ENCODE results near the gene TMPRSS3.

The TMPRSS3 gene

DNA sequence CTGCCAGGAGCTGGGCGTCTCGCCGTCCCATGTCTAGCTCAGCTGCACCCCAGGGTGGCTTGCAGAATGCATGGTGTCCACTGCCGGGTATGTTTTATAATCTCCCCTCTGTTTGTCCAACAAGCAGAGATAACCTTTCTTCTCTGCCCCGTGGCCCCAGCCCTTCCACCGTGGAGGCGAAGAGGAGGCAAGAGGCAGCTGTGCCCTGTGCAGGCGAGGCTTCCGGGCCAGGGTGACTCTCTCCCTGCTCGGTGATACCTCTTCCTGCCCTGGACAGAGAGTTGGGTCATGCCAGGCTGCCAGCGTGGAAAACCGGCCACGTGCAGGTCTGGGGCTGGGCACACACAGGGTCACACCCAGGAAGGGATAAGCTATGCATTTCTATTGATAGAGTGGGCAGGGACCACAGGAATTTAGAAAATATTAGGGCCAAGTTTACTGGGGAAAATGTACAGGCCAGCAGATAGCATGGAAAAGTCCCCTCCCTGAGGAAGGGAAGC is 44.9 kb downstream of the TMPRSS3 start, which contains the start of gene TFF2:
Gene TFF2, minus strand, starts transcription at position 68 of the 500 bp plus-strand sequence. Its CDS starts 37 bp downstream, at position 31.
- Histone ChIP-seq H3K36me3 (ENCODE audit: control insufficient read depth in 2 of 2, insufficient read depth in 1 of 2, low read length in 2 of 2) (no peaks in the 10 kb centered on the region), H3K4me3 (ENCODE audit: low read depth, low read length) (no peak within 1 kb of the TSS), H3K4me1 (ENCODE audit: control insufficient read depth, insufficient read depth, low read length) (no peaks in the 10 kb centered on the region), H3K9me3 (ENCODE audit: control insufficient read depth, insufficient read depth, low read depth, low read length) (no peaks in the 10 kb centered on the region), H3K27ac (ENCODE audit: extremely low read depth, low read depth, low read length) (no peak within 1 kb of the TSS)
- ChIA-PET POLR2A (no interaction called here), CTCF (interaction anchor here (1.0 kb wide), 1 partner anchor 10 kb away, joined by 3 read pairs; no protein-coding TSS in a partner anchor)
- no peak for TF ChIP-seq ZNF426 (tag by site-specific recombination; IDR thresholded peaks at IDR 0.05)
- TF ChIP-seq ZNF274 (IDR thresholded peaks at IDR 0.05; ENCODE audit: low read length), result no peak
- no peak for TF ChIP-seq ZNF274 (tag by site-specific recombination; IDR thresholded peaks at IDR 0.05; ENCODE audit: borderline replicate concordance)
- TF ChIP-seq ZNF529 (tag by site-specific recombination; IDR thresholded peaks at IDR 0.05; ENCODE audit: insufficient replicate concordance), result no peak
- TF ChIP-seq ZIC2 (tag by site-specific recombination; IDR thresholded peaks at IDR 0.05), result no peak
- TF ChIP-seq ZNF660 (tag by site-specific recombination; IDR thresholded peaks at IDR 0.05), result no peak
- TF ChIP-seq ZNF121 (tag by site-specific recombination; IDR thresholded peaks at IDR 0.05), result no peak
- TF ChIP-seq SCRT1 (tag by site-specific recombination; IDR thresholded peaks at IDR 0.05; ENCODE audit: borderline replicate concordance), result no peak
- TF ChIP-seq, protein P1, sequence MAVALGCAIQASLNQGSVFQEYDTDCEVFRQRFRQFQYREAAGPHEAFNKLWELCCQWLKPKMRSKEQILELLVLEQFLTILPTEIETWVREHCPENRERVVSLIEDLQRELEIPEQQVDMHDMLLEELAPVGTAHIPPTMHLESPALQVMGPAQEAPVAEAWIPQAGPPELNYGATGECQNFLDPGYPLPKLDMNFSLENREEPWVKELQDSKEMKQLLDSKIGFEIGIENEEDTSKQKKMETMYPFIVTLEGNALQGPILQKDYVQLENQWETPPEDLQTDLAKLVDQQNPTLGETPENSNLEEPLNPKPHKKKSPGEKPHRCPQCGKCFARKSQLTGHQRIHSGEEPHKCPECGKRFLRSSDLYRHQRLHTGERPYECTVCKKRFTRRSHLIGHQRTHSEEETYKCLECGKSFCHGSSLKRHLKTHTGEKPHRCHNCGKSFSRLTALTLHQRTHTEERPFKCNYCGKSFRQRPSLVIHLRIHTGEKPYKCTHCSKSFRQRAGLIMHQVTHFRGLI (tag by site-specific recombination; IDR thresholded peaks at IDR 0.05), result no peak
- no peak for TF ChIP-seq ZNF473 (tag by site-specific recombination; IDR thresholded peaks at IDR 0.05)
- TF ChIP-seq MEIS1 (CRISPR knock-in tag; IDR thresholded peaks at IDR 0.05; ENCODE audit: borderline replicate concordance), result no peak
- TF ChIP-seq ZNF777 (tag by site-specific recombination; IDR thresholded peaks at IDR 0.05; ENCODE audit: borderline replicate concordance), result no peak
- TF ChIP-seq ZNF157 (tag by site-specific recombination; IDR thresholded peaks at IDR 0.05), result no peak
- no peak for TF ChIP-seq ZNF600 (tag by site-specific recombination; IDR thresholded peaks at IDR 0.05)
- TF ChIP-seq ZNF133 (tag by site-specific recombination; IDR thresholded peaks at IDR 0.05), result no peak
- TF ChIP-seq ZFP69B (tag by site-specific recombination; IDR thresholded peaks at IDR 0.05), result no peak
- no peak for TF ChIP-seq ZNF350 (tag by site-specific recombination; IDR thresholded peaks at IDR 0.05)
- no peak for TF ChIP-seq ZNF549 (tag by site-specific recombination; IDR thresholded peaks at IDR 0.05)
- TF ChIP-seq, protein P2, sequence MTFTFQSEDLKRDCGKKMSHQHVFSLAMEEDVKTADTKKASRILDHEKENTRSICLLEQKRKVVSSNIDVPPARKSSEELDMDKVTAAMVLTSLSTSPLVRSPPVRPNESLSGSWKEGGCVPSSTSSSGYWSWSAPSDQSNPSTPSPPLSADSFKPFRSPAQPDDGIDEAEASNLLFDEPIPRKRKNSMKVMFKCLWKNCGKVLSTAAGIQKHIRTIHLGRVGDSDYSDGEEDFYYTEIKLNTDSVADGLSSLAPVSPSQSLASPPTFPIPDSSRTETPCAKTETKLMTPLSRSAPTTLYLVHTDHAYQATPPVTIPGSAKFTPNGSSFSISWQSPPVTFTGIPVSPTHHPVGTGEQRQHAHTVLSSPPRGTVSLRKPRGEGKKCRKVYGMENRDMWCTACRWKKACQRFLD (tag by site-specific recombination; IDR thresholded peaks at IDR 0.05), result no peak
- TF ChIP-seq, protein P3, sequence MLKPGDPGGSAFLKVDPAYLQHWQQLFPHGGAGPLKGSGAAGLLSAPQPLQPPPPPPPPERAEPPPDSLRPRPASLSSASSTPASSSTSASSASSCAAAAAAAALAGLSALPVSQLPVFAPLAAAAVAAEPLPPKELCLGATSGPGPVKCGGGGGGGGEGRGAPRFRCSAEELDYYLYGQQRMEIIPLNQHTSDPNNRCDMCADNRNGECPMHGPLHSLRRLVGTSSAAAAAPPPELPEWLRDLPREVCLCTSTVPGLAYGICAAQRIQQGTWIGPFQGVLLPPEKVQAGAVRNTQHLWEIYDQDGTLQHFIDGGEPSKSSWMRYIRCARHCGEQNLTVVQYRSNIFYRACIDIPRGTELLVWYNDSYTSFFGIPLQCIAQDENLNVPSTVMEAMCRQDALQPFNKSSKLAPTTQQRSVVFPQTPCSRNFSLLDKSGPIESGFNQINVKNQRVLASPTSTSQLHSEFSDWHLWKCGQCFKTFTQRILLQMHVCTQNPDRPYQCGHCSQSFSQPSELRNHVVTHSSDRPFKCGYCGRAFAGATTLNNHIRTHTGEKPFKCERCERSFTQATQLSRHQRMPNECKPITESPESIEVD (tag by site-specific recombination; IDR thresholded peaks at IDR 0.05), result no peak

DNA sequence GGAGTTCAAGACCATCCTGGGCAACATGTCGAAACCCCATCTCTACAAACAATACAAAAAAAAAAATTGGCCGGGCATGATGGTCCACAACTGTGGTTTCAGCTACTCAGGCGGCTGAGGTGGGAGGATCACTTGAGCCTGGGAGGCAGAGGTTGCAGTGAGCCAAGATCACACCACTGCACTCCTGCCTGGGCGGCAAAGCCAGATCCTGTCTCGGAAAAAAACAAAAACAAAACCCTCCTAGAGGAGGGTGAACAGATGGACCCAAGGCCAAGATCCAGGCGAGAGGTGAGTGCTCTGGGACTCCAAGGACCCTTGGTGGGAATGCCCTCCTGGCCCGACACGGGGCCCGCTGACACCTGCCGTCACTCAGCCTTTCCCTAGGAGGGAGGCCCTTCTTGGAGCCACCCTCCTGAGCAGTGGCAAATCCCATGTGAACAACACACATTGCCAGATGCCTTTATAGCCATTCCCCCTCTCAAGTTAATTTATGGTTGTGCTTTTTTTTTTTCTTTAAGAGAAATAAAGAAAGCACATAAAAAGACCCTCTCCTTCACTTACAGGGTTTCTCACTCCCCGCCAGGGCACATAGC is 45.4 kb downstream of the TMPRSS3 start:
- ChIA-PET POLR2A (no interaction called here), CTCF (interaction anchor here (1.0 kb wide), 1 partner anchor 11 kb away, joined by 3 read pairs; no protein-coding TSS in a partner anchor)

More for the DNA sequence above, 45.4 kb downstream of the TMPRSS3 start:
- no peaks in the 10 kb centered on the region for H3K4me1 ChIP-seq (ENCODE audit: control insufficient read depth, insufficient read depth, low read length)
- no peaks in the 10 kb centered on the region for H3K36me3 ChIP-seq (ENCODE audit: control insufficient read depth in 2 of 2, insufficient read depth in 1 of 2, low read length in 2 of 2)
- no peak overlapping the region for H3K27ac ChIP-seq (ENCODE audit: extremely low read depth, low read depth, low read length)
- H3K4me3 ChIP-seq (ENCODE audit: low read depth, low read length), result no peak overlapping the region
- TF ChIP-seq, protein P4, sequence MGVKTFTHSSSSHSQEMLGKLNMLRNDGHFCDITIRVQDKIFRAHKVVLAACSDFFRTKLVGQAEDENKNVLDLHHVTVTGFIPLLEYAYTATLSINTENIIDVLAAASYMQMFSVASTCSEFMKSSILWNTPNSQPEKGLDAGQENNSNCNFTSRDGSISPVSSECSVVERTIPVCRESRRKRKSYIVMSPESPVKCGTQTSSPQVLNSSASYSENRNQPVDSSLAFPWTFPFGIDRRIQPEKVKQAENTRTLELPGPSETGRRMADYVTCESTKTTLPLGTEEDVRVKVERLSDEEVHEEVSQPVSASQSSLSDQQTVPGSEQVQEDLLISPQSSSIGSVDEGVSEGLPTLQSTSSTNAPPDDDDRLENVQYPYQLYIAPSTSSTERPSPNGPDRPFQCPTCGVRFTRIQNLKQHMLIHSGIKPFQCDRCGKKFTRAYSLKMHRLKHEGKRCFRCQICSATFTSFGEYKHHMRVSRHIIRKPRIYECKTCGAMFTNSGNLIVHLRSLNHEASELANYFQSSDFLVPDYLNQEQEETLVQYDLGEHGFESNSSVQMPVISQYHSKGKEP (tag by site-specific recombination; IDR thresholded peaks at IDR 0.05), result no peak
- H3K9me3 ChIP-seq (ENCODE audit: control insufficient read depth, insufficient read depth, low read depth, low read length), result no peaks in the 10 kb centered on the region
